ENCODE measurements around the gene CLASRP. TPM values are rescaled to one million over a fixed set of nuclear protein-coding genes. Genes with fewer than 3 reads are reported as not detected.

CLASRP gene
- total and polyA plus RNA-seq, 2 experiments from 2014 or later, result 9.2 to 45.1 TPM

DNA sequence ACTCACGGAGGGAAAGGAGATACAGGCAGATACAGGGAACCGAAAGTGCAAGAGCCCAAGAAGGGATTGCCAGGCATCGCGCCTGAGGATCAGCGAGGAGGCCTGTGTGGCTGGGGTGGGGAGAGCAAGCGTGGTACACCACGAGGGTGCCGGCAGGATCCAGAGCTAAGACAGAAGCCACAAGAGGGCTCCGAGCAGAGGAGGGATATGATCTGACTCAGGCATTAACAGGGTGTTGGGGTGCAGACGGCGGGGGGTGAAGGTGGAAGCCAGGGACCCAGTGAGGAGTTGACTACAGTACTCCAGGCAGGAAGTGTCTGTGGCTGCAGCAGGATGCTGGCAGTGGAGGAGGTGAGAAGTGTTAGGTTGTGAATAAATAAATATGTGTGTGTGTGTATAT is 48.7 kb downstream of the CLASRP start:
- no peaks in the 10 kb centered on the region for H3K9me2 ChIP-seq (ENCODE audit: insufficient read depth)
- no peaks in the 10 kb centered on the region for H3K36me3 ChIP-seq (ENCODE audit: low read depth)
- TF ChIP-seq EZH2 (IDR thresholded peaks at IDR 0.05; ENCODE audit: insufficient read depth, poor library complexity, severe bottlenecking) (no peak), EZH2phosphoT487 (IDR thresholded peaks at IDR 0.05; ENCODE audit: insufficient read depth, low read depth) (no peak)
- H3K27me3 ChIP-seq (replicated peaks; ENCODE audit: insufficient read depth), result no peaks in the 10 kb centered on the region
- no peak overlapping the region for H2AFZ ChIP-seq
- H3K9me3 ChIP-seq (ENCODE audit: low read depth), result no peaks in the 10 kb centered on the region
- in situ Hi-C loops (cut with MboI), result no loop called here
- 92 to 95% methylated on average over 11 of the region's 11 CpGs for WGBS, 2 experiments (ENCODE audit: low coverage in 1 of 2, low lambda C conversion rate in 2 of 2, missing lambda C conversion rate in 2 of 2)
- no peak overlapping the region for H3K27ac ChIP-seq
- no peaks in the 10 kb centered on the region for H4K20me1 ChIP-seq (ENCODE audit: insufficient read depth)
- no peak overlapping the region for H3K9ac ChIP-seq
- DNase-seq, result no peak
- H3K4me2 ChIP-seq (ENCODE audit: unreplicated experiment), result no peak overlapping the region
- H3K4me1 ChIP-seq (ENCODE audit: insufficient read depth), result no peaks in the 10 kb centered on the region
- H3F3A ChIP-seq (ENCODE audit: insufficient read depth), result peaks cover 13% of the 10 kb centered on the region
- peaks cover 42% of the 10 kb centered on the region for H3K79me2 ChIP-seq (ENCODE audit: insufficient read depth)
- H3K4me3 ChIP-seq, result no peak overlapping the region

GRCh38 chr19:45090034-45090433 is 51.2 kb downstream of the CLASRP start:
- in situ Hi-C loops (cut with MboI), result no loop called here
- DNase-seq, result no peak
- no peaks in the 10 kb centered on the region for H3K27me3 ChIP-seq (replicated peaks; ENCODE audit: insufficient read depth)
- no peaks in the 10 kb centered on the region for H3K9me3 ChIP-seq (ENCODE audit: low read depth)
- H4K20me1 ChIP-seq (ENCODE audit: insufficient read depth), result no peaks in the 10 kb centered on the region
- H3F3A ChIP-seq (ENCODE audit: insufficient read depth), result peaks cover 13% of the 10 kb centered on the region
- H3K4me2 ChIP-seq (ENCODE audit: unreplicated experiment), result no peak overlapping the region
- 94 to 95% methylated on average over 17 of the region's 17 CpGs for WGBS, 2 experiments (ENCODE audit: low coverage in 1 of 2, low lambda C conversion rate in 2 of 2, missing lambda C conversion rate in 2 of 2)
- no peaks in the 10 kb centered on the region for H3K9me2 ChIP-seq (ENCODE audit: insufficient read depth)
- 0 out of 2 replicates have a peak, but pooled peaks cover 5% of the 10 kb centered on the region for H3K4me1 ChIP-seq (ENCODE audit: insufficient read depth)
- H3K36me3 ChIP-seq (ENCODE audit: low read depth), result no peaks in the 10 kb centered on the region
- H3K79me2 ChIP-seq (ENCODE audit: insufficient read depth), result peaks cover 41% of the 10 kb centered on the region
- no peak overlapping the region for H3K4me3 ChIP-seq
- TF ChIP-seq EZH2 (IDR thresholded peaks at IDR 0.05; ENCODE audit: insufficient read depth, poor library complexity, severe bottlenecking) (no peak), EZH2phosphoT487 (IDR thresholded peaks at IDR 0.05; ENCODE audit: insufficient read depth, low read depth) (no peak)
- no peak overlapping the region for H3K27ac ChIP-seq
- no peak overlapping the region for H2AFZ ChIP-seq
- H3K9ac ChIP-seq, result no peak overlapping the region

- Histone ChIP-seq H3K27me3 (replicated peaks; ENCODE audit: insufficient read depth) (no peaks in the 10 kb centered on the region), H3K4me3 (no peak overlapping the region), H3K4me1 (ENCODE audit: insufficient read depth) (0 out of 2 replicates have a peak, but pooled peaks cover 5% of the 10 kb centered on the region), H4K20me1 (ENCODE audit: insufficient read depth) (no peaks in the 10 kb centered on the region), H3K9me3 (ENCODE audit: low read depth) (no peaks in the 10 kb centered on the region), H3F3A (ENCODE audit: insufficient read depth) (peaks cover 13% of the 10 kb centered on the region), H3K9me2 (ENCODE audit: insufficient read depth) (no peaks in the 10 kb centered on the region), H3K36me3 (ENCODE audit: low read depth) (no peaks in the 10 kb centered on the region), H2AFZ (no peak overlapping the region), H3K27ac (no peak overlapping the region), H3K4me2 (ENCODE audit: unreplicated experiment) (no peak overlapping the region), H3K79me2 (ENCODE audit: insufficient read depth) (peaks cover 43% of the 10 kb centered on the region), H3K9ac (no peak overlapping the region)
- WGBS, 2 experiments (ENCODE audit: low coverage in 1 of 2, low lambda C conversion rate in 2 of 2, missing lambda C conversion rate in 2 of 2), result 74 to 77% methylated on average over 5 of the region's 5 CpGs
- in situ Hi-C loops (cut with MboI), result no loop called here
- TF ChIP-seq EZH2 (IDR thresholded peaks at IDR 0.05; ENCODE audit: insufficient read depth, poor library complexity, severe bottlenecking) (no peak), EZH2phosphoT487 (IDR thresholded peaks at IDR 0.05; ENCODE audit: insufficient read depth, low read depth) (no peak)
- no peak for DNase-seq
These were observed 51.8 kb downstream of the CLASRP start for GRCh38 chr19:45090606-45091005.

GRCh38 chr19:45091031-45091923 is 52.4 kb downstream of the CLASRP start:
- peak overlapping the region; percentile 99 for H3K4me2 ChIP-seq (ENCODE audit: unreplicated experiment)
- peaks cover 13% of the 10 kb centered on the region for H3F3A ChIP-seq (ENCODE audit: insufficient read depth)
- peak overlapping the region; percentile 95 for H3K27ac ChIP-seq
- no peaks in the 10 kb centered on the region for H3K36me3 ChIP-seq (ENCODE audit: low read depth)
- in situ Hi-C loops (cut with MboI), result no loop called here
- peaks cover 45% of the 10 kb centered on the region for H3K79me2 ChIP-seq (ENCODE audit: insufficient read depth)
- H3K4me3 ChIP-seq, result peak overlapping the region; percentile 91
- H3K4me1 ChIP-seq (ENCODE audit: insufficient read depth), result 0 out of 2 replicates have a peak, but pooled peaks cover 5% of the 10 kb centered on the region
- H3K9ac ChIP-seq, result peak overlapping the region; percentile 95
- WGBS, 2 experiments (ENCODE audit: low coverage in 1 of 2, low lambda C conversion rate in 2 of 2, missing lambda C conversion rate in 2 of 2), result 23 to 24% methylated on average over 59 to 63 of the region's 64 CpGs
- peak; percentile 99 for DNase-seq
- peak overlapping the region; percentile 88 for H2AFZ ChIP-seq
- no peaks in the 10 kb centered on the region for H3K27me3 ChIP-seq (replicated peaks; ENCODE audit: insufficient read depth)
- TF ChIP-seq EZH2 (IDR thresholded peaks at IDR 0.05; ENCODE audit: insufficient read depth, poor library complexity, severe bottlenecking) (no peak), EZH2phosphoT487 (IDR thresholded peaks at IDR 0.05; ENCODE audit: insufficient read depth, low read depth) (no peak)
- no peaks in the 10 kb centered on the region for H4K20me1 ChIP-seq (ENCODE audit: insufficient read depth)
- H3K9me2 ChIP-seq (ENCODE audit: insufficient read depth), result no peaks in the 10 kb centered on the region
- H3K9me3 ChIP-seq (ENCODE audit: low read depth), result no peaks in the 10 kb centered on the region
